IPS-18a (cell line): ENCODE measurements around the gene MLLT10.

Experiments used
- H3K27ac ChIP-seq: one replicate; pipeline ENCODE4 v1.5.1; 2013; ENCODE audit warnings: low read length
- H3K27me3 ChIP-seq: one replicate; pipeline ENCODE4 v1.6.1; 2013; ENCODE audit warnings: mild to moderate bottlenecking, low read length; ENCODE audit not compliant: control insufficient read depth, insufficient read depth
- H3K36me3 ChIP-seq: one replicate; pipeline ENCODE4 v1.6.1; 2013; ENCODE audit warnings: low read depth, low read length; ENCODE audit not compliant: control insufficient read depth
- H3K4me1 ChIP-seq: one replicate; pipeline ENCODE4 v1.6.1; 2013; ENCODE audit warnings: low read depth, low read length; ENCODE audit not compliant: control insufficient read depth
- H3K4me3 ChIP-seq: one replicate; pipeline ENCODE4 v1.5.1; 2013; ENCODE audit warnings: low read length
- H3K9ac ChIP-seq: one replicate; pipeline ENCODE4 v1.6.1; 2013; ENCODE audit warnings: mild to moderate bottlenecking, low read length, moderate library complexity
- H3K9me3 ChIP-seq: one replicate; pipeline ENCODE4 v1.6.1; 2013; ENCODE audit warnings: low read depth, low read length; ENCODE audit not compliant: control insufficient read depth

MLLT10 gene

GRCh38 chr10:21675157-21675796 lies 141.2 kb downstream of the MLLT10 start:
- H3K36me3 ChIP-seq: peaks cover 15% of the 10 kb centered on the region
- H3K4me3 ChIP-seq: no peak overlapping the region
- no peaks in the 10 kb centered on the region for H3K9me3 ChIP-seq
- H3K4me1 ChIP-seq: no peaks in the 10 kb centered on the region
- H3K9ac ChIP-seq: no peak overlapping the region
- no peaks in the 10 kb centered on the region for H3K27me3 ChIP-seq
- H3K27ac ChIP-seq: no peak overlapping the region

- no peak overlapping the region for H3K27ac ChIP-seq
- no peaks in the 10 kb centered on the region for H3K9me3 ChIP-seq
- H3K36me3 ChIP-seq: peaks cover 18% of the 10 kb centered on the region
- no peaks in the 10 kb centered on the region for H3K4me1 ChIP-seq
- H3K9ac ChIP-seq: no peak overlapping the region
- H3K27me3 ChIP-seq: no peaks in the 10 kb centered on the region
- H3K4me3 ChIP-seq: no peak overlapping the region
Observed at GRCh38 chr10:21677551-21677950, 143.5 kb downstream of the MLLT10 start.

- Histone ChIP-seq H3K27ac (no peak overlapping the region), H3K27me3 (no peaks in the 10 kb centered on the region), H3K9ac (no peak overlapping the region), H3K4me3 (no peak overlapping the region), H3K36me3 (peaks cover 13% of the 10 kb centered on the region), H3K9me3 (no peaks in the 10 kb centered on the region), H3K4me1 (no peaks in the 10 kb centered on the region)
Observed at GRCh38 chr10:21681156-21681555, 147.1 kb downstream of the MLLT10 start.

GRCh38 chr10:21687266-21688008 lies 153.4 kb downstream of the MLLT10 start:
- no peaks in the 10 kb centered on the region for H3K9me3 ChIP-seq

GRCh38 chr10:21688009-21688332 lies 153.9 kb downstream of the MLLT10 start:
- no peaks in the 10 kb centered on the region for H3K36me3 ChIP-seq
- H3K4me3 ChIP-seq: no peak overlapping the region
- H3K27me3 ChIP-seq: no peaks in the 10 kb centered on the region
- no peaks in the 10 kb centered on the region for H3K9me3 ChIP-seq
- H3K9ac ChIP-seq: no peak overlapping the region
- H3K27ac ChIP-seq: no peak overlapping the region
- no peaks in the 10 kb centered on the region for H3K4me1 ChIP-seq

More at GRCh38 chr10:21687266-21688008, 153.4 kb downstream of the MLLT10 start:
- H3K4me1 ChIP-seq: no peaks in the 10 kb centered on the region
- H3K4me3 ChIP-seq: no peak overlapping the region
- H3K27ac ChIP-seq: no peak overlapping the region
- no peak overlapping the region for H3K9ac ChIP-seq
- no peaks in the 10 kb centered on the region for H3K36me3 ChIP-seq
- no peaks in the 10 kb centered on the region for H3K27me3 ChIP-seq

- Histone ChIP-seq H3K27me3 (no peaks in the 10 kb centered on the region), H3K9ac (no peak overlapping the region)
Observed at GRCh38 chr10:21688870-21689269, 154.8 kb downstream of the MLLT10 start.

GRCh38 chr10:21689881-21690280 lies 155.8 kb downstream of the MLLT10 start:
- Histone ChIP-seq H3K4me1 (peaks cover 7% of the 10 kb centered on the region), H3K27me3 (no peaks in the 10 kb centered on the region), H3K9ac (no peak overlapping the region), H3K4me3 (no peak overlapping the region), H3K9me3 (no peaks in the 10 kb centered on the region), H3K27ac (no peak overlapping the region), H3K36me3 (no peaks in the 10 kb centered on the region)

More at GRCh38 chr10:21688870-21689269, 154.8 kb downstream of the MLLT10 start:
- Histone ChIP-seq H3K27ac (no peak overlapping the region), H3K4me3 (no peak overlapping the region), H3K9me3 (no peaks in the 10 kb centered on the region), H3K36me3 (no peaks in the 10 kb centered on the region), H3K4me1 (peaks cover 4% of the 10 kb centered on the region)

GRCh38 chr10:21692916-21693315 lies 158.9 kb downstream of the MLLT10 start:
- Histone ChIP-seq H3K4me3 (no peak overlapping the region), H3K27ac (no peak overlapping the region), H3K36me3 (no peaks in the 10 kb centered on the region), H3K27me3 (no peaks in the 10 kb centered on the region), H3K9ac (no peak overlapping the region), H3K9me3 (no peaks in the 10 kb centered on the region), H3K4me1 (peaks cover 7% of the 10 kb centered on the region)

GRCh38 chr10:21693418-21693817 lies 159.4 kb downstream of the MLLT10 start:
- H3K9me3 ChIP-seq: no peaks in the 10 kb centered on the region
- H3K27ac ChIP-seq: no peak overlapping the region
- H3K4me3 ChIP-seq: no peak overlapping the region
- no peak overlapping the region for H3K9ac ChIP-seq
- no peaks in the 10 kb centered on the region for H3K36me3 ChIP-seq
- no peaks in the 10 kb centered on the region for H3K27me3 ChIP-seq
- peaks cover 7% of the 10 kb centered on the region for H3K4me1 ChIP-seq

GRCh38 chr10:21694631-21695030 lies 160.6 kb downstream of the MLLT10 start:
- H3K36me3 ChIP-seq: no peaks in the 10 kb centered on the region
- H3K27ac ChIP-seq: no peak overlapping the region
- peaks cover 1% of the 10 kb centered on the region for H3K9me3 ChIP-seq
- peaks cover 7% of the 10 kb centered on the region for H3K4me1 ChIP-seq
- no peak overlapping the region for H3K4me3 ChIP-seq
- no peak overlapping the region for H3K9ac ChIP-seq
- no peaks in the 10 kb centered on the region for H3K27me3 ChIP-seq

- Histone ChIP-seq H3K36me3 (no peaks in the 10 kb centered on the region), H3K9ac (no peak overlapping the region), H3K4me1 (peaks cover 7% of the 10 kb centered on the region), H3K9me3 (peaks cover 9% of the 10 kb centered on the region), H3K27me3 (no peaks in the 10 kb centered on the region), H3K27ac (no peak overlapping the region), H3K4me3 (no peak overlapping the region)
Observed at GRCh38 chr10:21696302-21696701, 162.3 kb downstream of the MLLT10 start.

GRCh38 chr10:21699575-21699974 lies 165.5 kb downstream of the MLLT10 start:
- H3K4me3 ChIP-seq: no peak overlapping the region
- H3K9ac ChIP-seq: no peak overlapping the region
- H3K27ac ChIP-seq: no peak overlapping the region
- peaks cover 1% of the 10 kb centered on the region for H3K4me1 ChIP-seq
- no peaks in the 10 kb centered on the region for H3K36me3 ChIP-seq
- no peaks in the 10 kb centered on the region for H3K27me3 ChIP-seq
- peaks cover 9% of the 10 kb centered on the region for H3K9me3 ChIP-seq
